Measurements from ENCODE around the gene ZNF230.

DNA sequence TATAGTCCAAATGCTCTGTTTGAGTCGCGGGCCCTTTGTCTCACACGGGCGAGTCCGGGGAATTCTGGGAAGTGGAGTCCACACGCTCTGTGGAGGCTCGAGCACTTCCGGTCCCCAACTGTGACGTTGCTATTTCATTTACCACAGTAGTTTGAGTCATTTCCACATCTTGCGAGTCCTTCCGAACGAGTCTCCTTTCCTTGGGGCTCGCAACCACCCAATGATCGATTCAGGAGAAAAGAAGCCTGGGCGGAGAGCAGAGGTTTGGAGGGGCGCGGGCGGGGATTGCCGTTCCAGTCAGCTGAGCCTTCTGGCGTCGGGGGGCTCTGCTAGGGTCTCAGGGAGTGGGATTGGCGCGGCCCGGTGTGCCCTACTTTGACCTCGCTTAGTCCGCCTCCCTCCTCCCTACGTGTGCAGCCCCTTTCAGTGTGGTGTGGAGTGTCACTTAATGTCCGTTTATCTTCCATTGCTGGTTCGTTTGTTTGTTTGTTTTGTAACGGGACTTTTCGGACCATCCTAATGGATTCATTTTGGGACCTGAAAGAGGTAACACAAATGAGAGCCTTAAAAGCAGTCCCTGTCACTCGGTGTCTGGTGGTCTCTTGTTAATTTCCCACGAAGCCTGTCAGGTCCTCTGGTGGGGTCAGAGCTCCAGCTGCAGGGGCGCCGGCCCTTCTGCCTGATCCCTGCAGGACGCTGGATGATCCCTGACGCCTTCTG, 22.6 kb downstream of the ZNF230 start, which contains the start of gene ZNF222:
- TF ChIP-seq, protein P1, sequence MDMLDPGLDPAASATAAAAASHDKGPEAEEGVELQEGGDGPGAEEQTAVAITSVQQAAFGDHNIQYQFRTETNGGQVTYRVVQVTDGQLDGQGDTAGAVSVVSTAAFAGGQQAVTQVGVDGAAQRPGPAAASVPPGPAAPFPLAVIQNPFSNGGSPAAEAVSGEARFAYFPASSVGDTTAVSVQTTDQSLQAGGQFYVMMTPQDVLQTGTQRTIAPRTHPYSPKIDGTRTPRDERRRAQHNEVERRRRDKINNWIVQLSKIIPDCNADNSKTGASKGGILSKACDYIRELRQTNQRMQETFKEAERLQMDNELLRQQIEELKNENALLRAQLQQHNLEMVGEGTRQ (IDR thresholded peaks at IDR 0.05; ENCODE audit: borderline replicate concordance, low read depth, low read length) = no peak
- TF ChIP-seq, protein P2, sequence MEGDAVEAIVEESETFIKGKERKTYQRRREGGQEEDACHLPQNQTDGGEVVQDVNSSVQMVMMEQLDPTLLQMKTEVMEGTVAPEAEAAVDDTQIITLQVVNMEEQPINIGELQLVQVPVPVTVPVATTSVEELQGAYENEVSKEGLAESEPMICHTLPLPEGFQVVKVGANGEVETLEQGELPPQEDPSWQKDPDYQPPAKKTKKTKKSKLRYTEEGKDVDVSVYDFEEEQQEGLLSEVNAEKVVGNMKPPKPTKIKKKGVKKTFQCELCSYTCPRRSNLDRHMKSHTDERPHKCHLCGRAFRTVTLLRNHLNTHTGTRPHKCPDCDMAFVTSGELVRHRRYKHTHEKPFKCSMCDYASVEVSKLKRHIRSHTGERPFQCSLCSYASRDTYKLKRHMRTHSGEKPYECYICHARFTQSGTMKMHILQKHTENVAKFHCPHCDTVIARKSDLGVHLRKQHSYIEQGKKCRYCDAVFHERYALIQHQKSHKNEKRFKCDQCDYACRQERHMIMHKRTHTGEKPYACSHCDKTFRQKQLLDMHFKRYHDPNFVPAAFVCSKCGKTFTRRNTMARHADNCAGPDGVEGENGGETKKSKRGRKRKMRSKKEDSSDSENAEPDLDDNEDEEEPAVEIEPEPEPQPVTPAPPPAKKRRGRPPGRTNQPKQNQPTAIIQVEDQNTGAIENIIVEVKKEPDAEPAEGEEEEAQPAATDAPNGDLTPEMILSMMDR (IDR thresholded peaks at IDR 0.05) = no peak
- TF ChIP-seq GATA2 (CRISPR knock-in tag; IDR thresholded peaks at IDR 0.05) = no peak
- TF ChIP-seq YY1 (IDR thresholded peaks at IDR 0.05; ENCODE audit: low read depth) = no peak
